HG03439 (cell line): ENCODE results near the gene SLC4A2.

ENCODE experiments used
- ATAC-seq: cut with Tn5 transposase; IDR thresholded peaks from one replicate; pipeline ENCODE4 v1.9.1; 2021; ENCODE audit warnings: mild to moderate bottlenecking, moderate library complexity; ENCODE audit not compliant: unreplicated experiment

The SLC4A2 gene

GRCh38 chr7:151110236-151110940 is 51.0 kb downstream of the SLC4A2 start:
- ATAC-seq: no peak

- peak; percentile 72 for ATAC-seq
Measured at GRCh38 chr7:151110941-151111645, 51.7 kb downstream of the SLC4A2 start.

GRCh38 chr7:151113344-151114150 is 54.2 kb downstream of the SLC4A2 start:
- ATAC-seq: no peak

GRCh38 chr7:151114151-151115090 is 55.0 kb downstream of the SLC4A2 start:
- ATAC-seq: no peak

GRCh38 chr7:151115121-151115835 is 55.9 kb downstream of the SLC4A2 start:
- ATAC-seq: no peak

DNA sequence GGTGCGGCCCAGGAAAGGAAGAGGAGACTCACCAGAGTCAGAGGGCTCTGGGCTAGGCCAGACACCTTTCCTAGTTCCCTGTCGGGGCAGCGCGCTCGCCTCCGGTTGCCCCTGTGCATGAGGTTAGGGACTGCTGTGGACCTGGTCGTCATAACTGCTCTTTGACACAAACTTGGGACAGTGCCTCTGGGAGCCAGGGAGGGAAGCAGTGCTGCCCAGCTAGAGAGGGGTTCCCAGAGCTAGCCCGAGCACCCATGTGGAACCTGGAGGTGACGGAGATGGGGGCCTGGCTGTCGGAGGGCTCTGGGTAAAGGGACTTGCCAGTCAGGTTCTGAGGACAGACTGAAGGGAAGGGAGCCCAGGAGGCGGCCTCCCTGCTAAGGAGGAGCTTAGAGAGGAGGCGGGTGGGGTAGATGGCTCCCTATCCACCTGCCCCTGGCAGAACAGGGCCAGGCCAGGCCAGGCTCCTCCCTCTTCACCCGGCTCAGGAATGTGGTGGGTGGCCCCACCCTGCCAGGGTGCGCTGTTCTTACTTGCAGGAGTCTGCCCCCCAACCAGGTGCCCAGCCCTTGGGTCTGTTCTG is 56.5 kb downstream of the SLC4A2 start:
- ATAC-seq: no peak

DNA sequence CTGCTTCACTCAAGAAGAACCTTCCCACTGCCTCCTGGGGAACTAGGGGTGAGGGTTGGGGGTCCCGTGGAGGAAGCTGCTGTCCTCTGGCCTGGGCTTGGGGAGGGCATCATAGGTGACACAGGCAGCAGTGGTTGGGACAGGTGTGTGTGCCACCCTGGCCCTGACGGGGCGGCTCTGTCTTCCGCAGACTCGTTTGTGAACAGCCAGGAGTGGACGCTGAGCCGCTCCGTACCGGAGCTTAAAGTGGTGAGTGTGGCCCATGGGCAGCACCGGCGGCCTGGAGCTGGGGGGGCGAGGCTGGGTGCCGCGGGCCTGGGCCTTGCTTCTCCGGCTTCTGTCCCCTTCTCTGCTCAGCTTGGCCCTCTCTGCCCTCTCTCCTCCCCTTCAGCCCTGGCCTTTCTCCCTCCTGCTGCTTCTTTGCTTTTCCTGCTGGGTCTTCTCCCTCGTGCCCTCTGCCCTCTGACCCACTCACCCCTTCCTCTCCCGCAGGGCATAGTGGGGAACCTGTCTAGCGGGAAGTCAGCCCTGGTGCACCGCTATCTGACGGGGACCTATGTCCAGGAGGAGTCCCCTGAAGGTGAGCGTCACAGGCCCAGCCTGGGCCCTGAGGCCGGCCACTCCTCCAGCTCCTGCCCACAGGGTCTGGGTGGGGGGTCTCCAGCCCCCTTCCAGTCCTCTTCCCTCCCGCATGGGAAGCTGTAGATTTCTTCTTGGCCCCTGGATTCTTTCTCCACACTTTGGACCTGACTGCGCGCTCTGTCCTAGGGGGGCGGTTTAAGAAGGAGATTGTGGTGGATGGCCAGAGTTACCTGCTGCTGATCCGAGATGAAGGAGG is 57.4 kb downstream of the SLC4A2 start:
- ATAC-seq: no peak

DNA sequence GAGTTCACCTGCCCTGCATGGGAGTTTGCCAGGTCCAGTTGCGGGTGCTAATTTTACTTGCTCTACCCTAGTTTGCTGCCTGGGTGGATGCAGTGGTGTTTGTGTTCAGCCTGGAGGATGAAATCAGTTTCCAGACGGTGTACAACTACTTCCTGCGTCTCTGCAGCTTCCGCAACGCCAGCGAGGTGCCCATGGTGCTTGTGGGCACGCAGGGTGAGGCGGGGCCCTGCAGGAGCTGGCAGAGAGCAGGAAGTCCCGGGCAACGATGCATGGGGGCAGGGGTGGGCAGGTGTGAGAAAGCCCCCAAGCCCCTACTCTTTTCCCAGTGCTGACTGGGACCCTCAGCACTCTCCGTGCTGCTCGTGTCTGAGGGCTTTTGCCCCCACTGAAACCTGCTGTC is 58.2 kb downstream of the SLC4A2 start:
- no peak for ATAC-seq

DNA sequence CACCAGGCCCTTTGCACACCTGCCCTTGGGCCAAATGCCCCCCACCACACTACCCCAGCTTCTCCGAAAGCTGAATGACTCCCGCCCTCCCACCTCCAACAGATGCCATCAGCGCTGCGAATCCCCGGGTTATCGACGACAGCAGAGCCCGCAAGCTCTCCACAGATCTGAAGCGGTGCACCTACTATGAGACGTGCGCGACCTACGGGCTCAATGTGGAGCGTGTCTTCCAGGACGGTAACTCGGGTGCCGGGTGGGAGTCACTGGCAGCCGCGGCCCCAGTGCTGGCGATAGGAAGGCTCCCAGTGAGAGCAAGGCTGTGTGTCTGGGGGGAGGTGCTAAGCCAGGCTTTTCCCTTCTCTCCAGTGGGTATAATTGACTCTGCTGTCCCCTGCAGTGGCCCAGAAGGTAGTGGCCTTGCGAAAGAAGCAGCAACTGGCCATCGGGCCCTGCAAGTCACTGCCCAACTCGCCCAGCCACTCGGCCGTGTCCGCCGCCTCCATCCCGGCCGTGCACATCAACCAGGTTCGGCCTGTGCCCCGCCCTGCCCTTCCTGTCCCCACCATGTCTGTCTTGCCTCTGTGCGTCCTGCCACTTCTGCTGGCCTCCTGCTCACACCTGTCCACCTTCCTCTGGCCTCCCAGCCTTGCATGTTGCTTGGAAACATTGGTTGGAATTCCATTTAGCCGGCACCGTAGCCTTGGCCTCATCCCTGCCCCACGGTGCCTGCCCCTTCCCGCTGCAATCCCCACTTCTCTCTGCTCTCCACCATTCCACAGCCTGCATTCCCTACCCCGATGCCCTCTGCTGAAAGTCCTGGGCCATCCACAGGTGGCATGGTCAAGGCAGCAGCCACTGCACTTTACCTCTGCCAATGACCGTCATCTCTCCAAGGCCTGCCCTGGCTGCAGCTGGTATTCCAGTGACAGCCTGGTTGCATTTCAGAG is 59.0 kb downstream of the SLC4A2 start:
- no peak for ATAC-seq

- ATAC-seq: no peak
Measured at GRCh38 chr7:151119055-151119415, 59.6 kb downstream of the SLC4A2 start.

- ATAC-seq: no peak
Measured at GRCh38 chr7:151119902-151120301, 60.5 kb downstream of the SLC4A2 start.

GRCh38 chr7:151120896-151121295 is 61.5 kb downstream of the SLC4A2 start:
- ATAC-seq: no peak

- ATAC-seq: no peak
Measured at GRCh38 chr7:151121380-151122170, 62.2 kb downstream of the SLC4A2 start.

DNA sequence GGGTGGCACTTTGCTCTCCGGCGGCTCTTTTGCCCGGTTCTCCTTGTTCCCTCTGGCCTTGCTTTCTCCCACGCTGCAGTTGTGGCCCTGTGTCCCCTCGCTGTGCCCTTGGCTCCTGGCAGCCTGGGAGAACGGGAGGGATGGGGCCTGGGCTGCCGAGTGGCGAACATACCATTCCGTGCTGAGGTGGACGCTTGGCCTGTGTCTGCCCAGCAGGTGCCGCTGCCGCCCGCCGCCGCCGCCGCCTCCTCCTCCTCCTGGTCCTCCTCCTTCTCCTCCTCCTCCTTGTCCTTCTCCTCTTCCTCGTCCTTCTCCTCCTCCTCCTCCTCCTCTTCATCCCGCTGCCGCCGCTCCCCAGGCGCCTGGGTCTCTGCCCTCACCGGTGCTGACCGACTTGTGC is 62.9 kb downstream of the SLC4A2 start:
- no peak for ATAC-seq

DNA sequence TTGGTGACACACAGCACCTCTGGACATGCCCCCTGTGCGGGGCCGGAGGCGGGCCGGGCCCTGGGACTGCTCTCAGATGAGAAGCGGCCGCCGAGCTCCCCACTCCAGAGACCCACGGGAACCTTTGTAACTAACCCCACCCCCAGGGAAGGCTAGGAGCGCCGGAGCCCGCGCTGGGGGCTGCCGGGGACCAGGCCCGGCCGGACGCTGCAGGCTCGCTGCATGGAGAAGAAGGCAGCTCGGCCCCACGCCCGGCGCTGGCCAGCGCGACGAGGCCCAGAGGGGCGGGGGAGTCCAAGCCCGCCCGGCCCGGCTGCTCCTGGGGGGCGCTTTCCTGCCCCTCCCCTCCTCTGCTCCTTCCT is 63.4 kb downstream of the SLC4A2 start:
- ATAC-seq: no peak

DNA sequence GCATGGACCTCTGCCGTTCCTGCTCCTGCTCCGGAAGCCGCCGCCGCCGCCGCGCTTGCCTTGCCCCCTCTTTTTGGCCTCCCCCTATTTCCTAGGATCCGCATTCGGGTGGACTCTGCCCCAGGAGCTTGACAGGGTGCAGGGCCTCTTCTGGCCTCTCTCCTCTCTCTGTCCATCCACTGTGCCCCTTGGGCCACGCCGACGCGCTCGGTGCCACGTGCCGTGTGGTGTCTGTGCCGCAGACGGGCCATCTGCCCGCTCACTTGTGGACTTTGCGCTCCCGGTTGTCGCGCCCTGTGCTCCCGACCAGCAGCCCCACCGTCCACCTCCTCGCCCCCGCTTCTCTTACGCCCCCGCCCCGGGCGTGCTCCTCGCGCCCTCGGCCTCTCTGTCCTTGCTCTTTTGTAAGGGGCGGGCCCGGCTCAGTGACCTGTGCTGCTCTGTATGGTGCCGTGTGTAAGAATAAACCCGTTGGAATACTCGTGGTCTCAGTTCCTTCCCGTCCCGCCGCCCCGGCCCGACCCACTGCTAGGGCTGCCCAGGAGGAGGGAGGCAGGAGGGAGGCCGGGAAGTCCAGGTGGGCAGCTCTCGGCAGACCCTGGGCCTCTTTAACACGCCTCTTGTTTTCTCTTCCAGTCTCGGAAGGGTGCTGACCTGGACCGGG is 63.9 kb downstream of the SLC4A2 start:
- ATAC-seq: no peak
